Central memory CD4-positive, alpha-beta T cell (primary cell): Measurements from ENCODE around the gene SSB.
A peak's percentile ranks its signal among the peaks of the same experiment; 100 is the strongest.
"Not testable (repeated sequence)": the region's sequence is repeated elsewhere in the genome, so short reads cannot be mapped to it uniquely, and the experiment has no call there.

Experiments used
- DNase-seq: peaks from one replicate; pipeline ENCODE4 v3.0.0; 2022
- total RNA-seq, 3 experiments: gene quantifications; one replicate each; lab custom pipeline; 2026; lab: John Stamatoyannopoulos, UW

SSB gene
- total RNA-seq: 130 to 220 (median 149) reads per million in 3 experiments

GRCh38 chr2:169798718-169799592 lies at the start of gene SSB:
SSB (plus strand) TSS chr2:169798871; CDS start chr2:169800961, 2,090 bp downstream.
- peak; percentile 87 for DNase-seq

GRCh38 chr2:169752752-169753151 lies 45.9 kb upstream of the SSB start:
- DNase-seq: no peak

- DNase-seq: no peak
These were observed 43.4 kb upstream of the SSB start for GRCh38 chr2:169755083-169755870.

GRCh38 chr2:169756342-169756741 lies 42.3 kb upstream of the SSB start:
- no peak for DNase-seq

GRCh38 chr2:169757356-169757755 lies 41.3 kb upstream of the SSB start:
- no peak for DNase-seq

GRCh38 chr2:169757778-169758177 lies 40.9 kb upstream of the SSB start:
- no peak for DNase-seq

GRCh38 chr2:169759987-169760386 lies 38.7 kb upstream of the SSB start:
- DNase-seq: no peak

- DNase-seq: not testable (repeated sequence)
These were observed 37.9 kb upstream of the SSB start for GRCh38 chr2:169760798-169761197.

GRCh38 chr2:169761251-169761969 lies 37.3 kb upstream of the SSB start:
- no peak for DNase-seq

- no peak for DNase-seq
These were observed 36.7 kb upstream of the SSB start for GRCh38 chr2:169761970-169762292.

- DNase-seq: no peak
These were observed 33.1 kb upstream of the SSB start for GRCh38 chr2:169765523-169765922.

GRCh38 chr2:169767243-169767888 lies 31.3 kb upstream of the SSB start:
- peak; percentile 37 for DNase-seq

GRCh38 chr2:169768262-169768995 lies 30.2 kb upstream of the SSB start:
- peak; percentile 23 for DNase-seq

GRCh38 chr2:169771021-169771420 lies 27.6 kb upstream of the SSB start:
- DNase-seq: no peak

- DNase-seq: no peak
These were observed 27.1 kb upstream of the SSB start for GRCh38 chr2:169771612-169772011.

- DNase-seq: no peak
These were observed 26.0 kb upstream of the SSB start for GRCh38 chr2:169772651-169773050.

- DNase-seq: no peak
These were observed 23.3 kb upstream of the SSB start for GRCh38 chr2:169775354-169775753.

GRCh38 chr2:169775765-169776164 lies 22.9 kb upstream of the SSB start:
- DNase-seq: no peak

GRCh38 chr2:169776252-169776761 lies 22.4 kb upstream of the SSB start:
- DNase-seq: no peak

GRCh38 chr2:169778446-169778845 lies 20.2 kb upstream of the SSB start:
- DNase-seq: no peak

GRCh38 chr2:169781249-169782013 lies 17.2 kb upstream of the SSB start:
- DNase-seq: no peak
